Testis (tissue), 3 donors: ENCODE measurements around the gene MYO15B. TPM values are rescaled to one million over a fixed set of nuclear protein-coding genes. Genes with fewer than 3 reads are reported as not detected.

ENCODE experiments used
- DNase-seq: peaks from one replicate; pipeline ENCODE4 v3.0.0-alpha.2; 2019
- H3K27ac ChIP-seq, 2 donors: fragments of 200-600 bp; sonication (generic); one replicate each; pipeline ENCODE4 v1.5.1; 2019
- H3K27me3 ChIP-seq: fragments of 200-600 bp; sonication (generic); one replicate; pipeline ENCODE4 v1.5.1; 2019
- H3K36me3 ChIP-seq: fragments of 200-600 bp; sonication (generic); one replicate; pipeline ENCODE4 v1.5.1; 2017; ENCODE audit warnings: low read depth; ENCODE audit errors: missing control alignments
- H3K4me1 ChIP-seq: fragments of 200-600 bp; sonication (generic); one replicate; pipeline ENCODE4 v1.5.1; 2019
- H3K4me3 ChIP-seq, 2 donors: fragments of 200-600 bp; sonication (generic); one replicate each; pipeline ENCODE4 v1.5.1; 2017 to 2019
- H3K9me3 ChIP-seq: fragments of 200-600 bp; sonication (generic); one replicate; pipeline ENCODE4 v1.5.1; 2017
- CTCF ChIP-seq, 3 experiments: fragments of 450-650 bp in 2 of 3; fragments of 200-600 bp in 1 of 3; sonication (generic) in 1 of 3; IDR thresholded peaks; one replicate each; pipeline ENCODE4 v1.5.1; 2016 to 2019; ENCODE audit warnings: antibody characterized with exemption in 3 of 3, mild to moderate bottlenecking in 2 of 3, moderate library complexity in 1 of 3
- POLR2A ChIP-seq: fragments of 450-650 bp; IDR thresholded peaks from one replicate; pipeline ENCODE4 v1.6.1; 2017; ENCODE audit warnings: antibody characterized with exemption, mild to moderate bottlenecking, moderate library complexity
- WGBS, 2 donors: methylation state at CpG; one replicate each; pipeline ENCODE4 v1.1.5; 2018; 5-methylcytosine and 5-hydroxymethylcytosine counted together
- intact Hi-C: fragments of 100-400 bp; cut with DNase I; formaldehyde crosslinking; loops from one replicate; pipeline ENCODE4 v1.15.1; 2023; ENCODE audit warnings: low total_unique reads
- polyA plus RNA-seq: library from polyadenylated mRNA; stranded (reverse); fragments of 350-450 nt; fragmentation: Illumina TruSeq; extraction: RNeasy Lipid Tissue Mini Kit (QIAGEN cat#74804); gene quantifications from one replicate; pipeline ENCODE4 v1.2.3, GENCODE V29; 2014; ENCODE audit warnings: low read depth, low replicate concordance; ENCODE audit not compliant: insufficient read depth
- total RNA-seq, 2 donors: library from RNA; depleted of rRNA; stranded (reverse); fragments of >200 nt; gene quantifications; one replicate each; pipeline ENCODE4 v1.2.3, GENCODE V29; 2016

Gene MYO15B
- total and polyA plus RNA-seq, 3 donors from 2014 or later = 70.4 to 142 (median 139) TPM

DNA sequence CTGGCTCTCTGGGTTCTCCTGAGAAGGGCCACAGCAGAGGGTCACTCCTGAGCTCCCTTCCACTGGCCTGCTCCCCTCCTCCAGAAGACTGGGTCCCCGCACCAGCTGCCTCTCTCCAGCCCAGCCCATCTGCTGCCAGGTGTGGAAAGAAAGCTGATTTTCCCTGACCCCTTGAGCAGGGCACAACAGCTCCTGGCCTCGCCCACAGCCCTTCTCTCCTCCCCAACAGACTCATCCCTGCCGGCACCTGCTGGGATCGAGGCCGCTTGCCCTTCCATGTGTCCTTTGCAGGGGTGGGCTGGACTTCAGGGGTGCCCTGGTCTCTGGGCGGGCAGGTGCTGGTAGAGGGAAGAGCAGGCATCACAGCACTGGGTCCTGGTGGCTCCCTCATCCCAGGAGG lies 40.8 kb downstream of the MYO15B start:
- TF ChIP-seq POLR2A (no peak), CTCF (IDR thresholded peaks at IDR 0.05) (no peak)
- 88% methylated on average over 6 of the region's 6 CpGs; no CpG with 5 or more reads in 1 of the 2 donors for WGBS, 2 donors
- no peak for DNase-seq
- H3K36me3 ChIP-seq = no peaks in the 10 kb centered on the region
- no peaks in the 10 kb centered on the region for H3K9me3 ChIP-seq
- H3K4me1 ChIP-seq = peaks cover 10% of the 10 kb centered on the region
- H3K27me3 ChIP-seq = no peaks in the 10 kb centered on the region
- H3K4me3 ChIP-seq = no peak overlapping the region
- no peak overlapping the region for H3K27ac ChIP-seq
- intact Hi-C loops = no loop called here

GRCh38 chr17:75629157-75629556 lies 41.6 kb downstream of the MYO15B start:
- intact Hi-C loops = no loop called here
- Histone ChIP-seq H3K4me1 (peaks cover 17% of the 10 kb centered on the region), H3K36me3 (no peaks in the 10 kb centered on the region), H3K9me3 (no peaks in the 10 kb centered on the region), H3K27ac (no peak overlapping the region), H3K4me3 (no peak overlapping the region), H3K27me3 (no peaks in the 10 kb centered on the region)
- no peak for DNase-seq
- TF ChIP-seq CTCF (IDR thresholded peaks at IDR 0.05) (no peak), POLR2A (no peak)
- WGBS, 2 donors = 84% methylated on average over 14 of the region's 14 CpGs; no CpG with 5 or more reads in 1 of the 2 donors

DNA sequence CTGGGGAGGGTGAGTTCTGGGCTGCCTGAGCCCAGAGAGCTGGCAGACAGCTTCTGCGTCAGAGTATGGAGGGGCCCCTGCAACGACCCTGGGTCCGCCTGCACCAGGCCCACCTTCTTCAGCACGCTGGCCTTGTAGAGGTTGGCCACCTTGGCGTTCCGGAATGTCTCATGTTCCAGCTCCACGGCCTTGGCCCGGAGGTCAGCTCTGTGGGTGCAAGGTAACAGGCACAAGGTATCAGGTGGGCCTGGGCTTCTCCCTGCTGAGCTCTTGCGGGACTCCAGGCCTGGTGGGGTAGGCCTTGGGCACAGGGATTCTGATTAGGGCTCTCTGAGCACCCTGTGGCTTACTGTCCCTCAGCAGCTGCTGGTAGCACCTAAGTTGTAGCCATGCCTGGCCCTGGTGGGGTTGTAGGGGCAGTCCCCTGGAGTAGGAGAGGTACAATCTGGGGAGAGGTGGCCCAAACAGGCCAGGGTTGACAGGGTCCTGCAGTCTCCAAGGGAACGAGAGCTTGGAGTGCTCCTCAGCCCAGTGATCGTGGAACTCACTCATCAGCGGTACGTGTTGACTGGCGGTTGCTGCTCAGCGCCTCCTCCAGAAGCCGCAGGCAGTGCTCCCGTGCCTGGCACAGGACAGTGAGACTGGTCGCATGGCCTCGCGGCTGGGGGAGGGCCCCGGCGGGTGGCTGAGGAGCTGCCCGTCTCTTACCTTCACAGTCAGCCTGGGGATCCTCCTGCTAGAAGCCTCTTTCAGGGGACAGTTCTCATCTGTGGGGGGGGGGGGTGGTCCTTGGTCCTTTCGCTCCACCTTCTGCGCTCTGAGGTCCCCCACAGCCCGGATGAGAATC lies 42.7 kb downstream of the MYO15B start:
- no peaks in the 10 kb centered on the region for H3K9me3 ChIP-seq
- 79 to 80% methylated on average over 18 to 26 of the region's 26 CpGs for WGBS, 2 donors
- H3K4me1 ChIP-seq = peaks cover 26% of the 10 kb centered on the region
- H3K36me3 ChIP-seq = no peaks in the 10 kb centered on the region
- H3K27ac ChIP-seq = no peak overlapping the region
- no peak overlapping the region for H3K4me3 ChIP-seq
- DNase-seq = no peak
- H3K27me3 ChIP-seq = no peaks in the 10 kb centered on the region
- no peak for TF ChIP-seq POLR2A
- no peak for TF ChIP-seq CTCF (IDR thresholded peaks at IDR 0.05)
- intact Hi-C loops = no loop called here

DNA sequence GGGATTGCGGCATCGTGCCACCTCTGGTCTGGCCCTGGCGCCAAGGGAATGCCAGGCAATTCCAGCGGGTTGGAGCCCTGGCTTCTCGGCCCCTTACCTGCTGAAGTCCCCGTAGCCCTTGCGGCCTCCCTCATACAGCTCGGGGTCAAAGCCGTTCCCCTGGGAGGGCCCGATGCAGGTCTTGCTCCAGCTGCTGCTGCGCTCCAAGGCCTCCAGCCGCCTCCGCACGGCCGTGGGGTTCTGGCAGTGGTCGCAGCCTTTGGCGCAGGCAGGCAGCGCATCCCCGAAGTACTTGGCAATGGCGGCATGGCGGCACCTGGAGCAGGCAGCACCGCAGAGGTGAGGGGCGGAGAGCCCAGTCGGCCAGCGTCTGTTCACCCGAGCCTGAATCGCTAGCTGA lies 43.8 kb downstream of the MYO15B start:
- 78 to 81% methylated on average over 5 to 27 of the region's 27 CpGs for WGBS, 2 donors

More for the DNA sequence above, 43.8 kb downstream of the MYO15B start:
- Histone ChIP-seq H3K27me3 (no peaks in the 10 kb centered on the region), H3K36me3 (no peaks in the 10 kb centered on the region), H3K4me3 (no peak overlapping the region), H3K9me3 (no peaks in the 10 kb centered on the region), H3K27ac (no peak overlapping the region), H3K4me1 (peaks cover 33% of the 10 kb centered on the region)
- no peak for TF ChIP-seq CTCF (IDR thresholded peaks at IDR 0.05)
- no peak for TF ChIP-seq POLR2A
- no peak for DNase-seq
- intact Hi-C loops = no loop called here
